K562 (cell line): ENCODE results near the gene COG4.
A peak's percentile ranks its signal among the peaks of the same experiment; 100 is the strongest.

Source experiments
- ASH1L ChIP-seq: fragments of 450-650 bp; IDR thresholded peaks from 2 replicates; pipeline ENCODE4 v1.6.1; 2018; ENCODE audit warnings: borderline replicate concordance, mild to moderate bottlenecking, low read depth; ENCODE audit not compliant: partially characterized antibody
- BRCA1 ChIP-seq, 2 experiments: fragments of 450-650 bp in 1 of 2; sonication (generic) in 1 of 2; formaldehyde crosslinking in 1 of 2; IDR thresholded peaks; 2 replicates each; pipeline versions ENCODE4 v1.5.0 to v1.6.1; 2017 to 2020; ENCODE audit warnings: mild to moderate bottlenecking in 1 of 2, missing genetic modification reagents in 1 of 2
- CREB1 ChIP-seq, 2 experiments: sonication (generic) in 1 of 2; formaldehyde crosslinking in 1 of 2; IDR thresholded peaks; 2 replicates each; pipeline versions ENCODE4 v1.6.1 to v1.8.0; 2012 to 2022; ENCODE audit warnings: inconsistent platforms in 1 of 2, mild to moderate bottlenecking in 1 of 2, missing genetic modification reagents in 1 of 2, moderate library complexity in 1 of 2
- GTF2F1 ChIP-seq: IDR thresholded peaks from 2 replicates; pipeline ENCODE4 v1.6.1; 2011; ENCODE audit warnings: low read depth, low read length, improper control_type of control experiment
- KDM1A ChIP-seq, 2 experiments: fragments of 450-650 bp; IDR thresholded peaks; 2 replicates each; pipeline ENCODE4 v1.6.1; 2016; ENCODE audit warnings: mild to moderate bottlenecking in 2 of 2
- MLLT1 ChIP-seq, 2 experiments: fragments of 450-650 bp; IDR thresholded peaks; 2 replicates each; pipeline ENCODE4 v1.6.1; 2016
- MYBL2 ChIP-seq, 2 experiments: fragments of 450-650 bp in 1 of 2; sonication (generic) in 1 of 2; formaldehyde crosslinking in 1 of 2; IDR thresholded peaks; 2 replicates each; pipeline versions ENCODE4 v1.6.1 to v1.8.1; 2017 to 2022; ENCODE audit warnings: borderline replicate concordance in 1 of 2, inconsistent platforms in 1 of 2, low read depth in 1 of 2, mild to moderate bottlenecking in 1 of 2, missing genetic modification reagents in 1 of 2, moderate library complexity in 1 of 2
- NCOA2 ChIP-seq, 2 experiments: fragments of 450-650 bp; IDR thresholded peaks; 2 replicates each; pipeline ENCODE4 v1.6.1; 2018; ENCODE audit warnings: mild to moderate bottlenecking in 2 of 2, moderate library complexity in 1 of 2; ENCODE audit not compliant: partially characterized antibody in 2 of 2
- POLR2A ChIP-seq: fragments of 450-650 bp; conservative IDR thresholded peaks from 2 replicates; pipeline ENCODE4 v1.6.1; 2016
- TF ChIP-seq, protein P1 (sequence below): fragments of 450-650 bp; formaldehyde crosslinking; IDR thresholded peaks from 2 replicates; pipeline ENCODE4 v1.4.0; 2020; ENCODE audit warnings: mild to moderate bottlenecking, moderate library complexity
- TF ChIP-seq, protein P2 (sequence below): sonication (generic); formaldehyde crosslinking; IDR thresholded peaks from 2 replicates; pipeline ENCODE4 v1.8.0; 2023; ENCODE audit warnings: mild to moderate bottlenecking, missing genetic modification reagents

- TF ChIP-seq, protein P1, sequence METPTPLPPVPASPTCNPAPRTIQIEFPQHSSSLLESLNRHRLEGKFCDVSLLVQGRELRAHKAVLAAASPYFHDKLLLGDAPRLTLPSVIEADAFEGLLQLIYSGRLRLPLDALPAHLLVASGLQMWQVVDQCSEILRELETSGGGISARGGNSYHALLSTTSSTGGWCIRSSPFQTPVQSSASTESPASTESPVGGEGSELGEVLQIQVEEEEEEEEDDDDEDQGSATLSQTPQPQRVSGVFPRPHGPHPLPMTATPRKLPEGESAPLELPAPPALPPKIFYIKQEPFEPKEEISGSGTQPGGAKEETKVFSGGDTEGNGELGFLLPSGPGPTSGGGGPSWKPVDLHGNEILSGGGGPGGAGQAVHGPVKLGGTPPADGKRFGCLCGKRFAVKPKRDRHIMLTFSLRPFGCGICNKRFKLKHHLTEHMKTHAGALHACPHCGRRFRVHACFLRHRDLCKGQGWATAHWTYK (CRISPR knock-in tag): no peak
- peak; percentile 65; the same call in 1 of the 2 replicates for TF ChIP-seq POLR2A
- TF ChIP-seq MYBL2 (IDR thresholded peaks at IDR 0.05; ENCODE audit: low read depth): no peak
- no peak for TF ChIP-seq MYBL2 (CRISPR knock-in tag; IDR thresholded peaks at IDR 0.05; ENCODE audit: borderline replicate concordance)
- no peak for TF ChIP-seq CREB1 (IDR thresholded peaks at IDR 0.05)
- 0 out of 2 replicates have a peak, but pooled peaks have one; percentile 2 for TF ChIP-seq CREB1 (CRISPR knock-in tag; IDR thresholded peaks at IDR 0.05)
- TF ChIP-seq, protein P2, sequence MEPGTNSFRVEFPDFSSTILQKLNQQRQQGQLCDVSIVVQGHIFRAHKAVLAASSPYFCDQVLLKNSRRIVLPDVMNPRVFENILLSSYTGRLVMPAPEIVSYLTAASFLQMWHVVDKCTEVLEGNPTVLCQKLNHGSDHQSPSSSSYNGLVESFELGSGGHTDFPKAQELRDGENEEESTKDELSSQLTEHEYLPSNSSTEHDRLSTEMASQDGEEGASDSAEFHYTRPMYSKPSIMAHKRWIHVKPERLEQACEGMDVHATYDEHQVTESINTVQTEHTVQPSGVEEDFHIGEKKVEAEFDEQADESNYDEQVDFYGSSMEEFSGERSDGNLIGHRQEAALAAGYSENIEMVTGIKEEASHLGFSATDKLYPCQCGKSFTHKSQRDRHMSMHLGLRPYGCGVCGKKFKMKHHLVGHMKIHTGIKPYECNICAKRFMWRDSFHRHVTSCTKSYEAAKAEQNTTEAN: no peak
- TF ChIP-seq ASH1L: no peak
- TF ChIP-seq NCOA2 (IDR thresholded peaks at IDR 0.05; ENCODE audit: partially characterized antibody in 2 of 2): no peak
- TF ChIP-seq GTF2F1: no peak
- no peak for TF ChIP-seq KDM1A (IDR thresholded peaks at IDR 0.05)
- peak in 1 of 2 experiments; percentile 7; a peak in 1 of 4 replicates for TF ChIP-seq MLLT1 (IDR thresholded peaks at IDR 0.05)
- no peak for TF ChIP-seq BRCA1 (IDR thresholded peaks at IDR 0.05)
- TF ChIP-seq BRCA1 (CRISPR knock-in tag; IDR thresholded peaks at IDR 0.05): no peak
Measured at GRCh38 chr16:70432723-70433457, 90.5 kb downstream of the COG4 start.
